H1 (cell line): ENCODE data around the gene NFE2L2. TPM values are rescaled to one million over a fixed set of nuclear protein-coding genes. Genes with fewer than 3 reads are reported as not detected.
A peak's percentile ranks its signal among the peaks of the same experiment; 100 is the strongest.

Source experiments
- CTCF ChIA-PET: fragments of 300-600 bp; sonication (Branson Sonifier 250); formaldehyde crosslinking; loops from one replicate; lab custom pipeline; 2021; ENCODE audit not compliant: partially characterized antibody; lab: Charles Lee
- POLR2A ChIA-PET: fragments of 300-600 bp; sonication (Branson Sonifier 250); formaldehyde crosslinking; loops from one replicate; lab custom pipeline; 2021; ENCODE audit warnings: inconsistent platforms; ENCODE audit not compliant: partially characterized antibody; lab: Charles Lee
- DNase-seq, 2 experiments: peaks; one replicate each; pipeline versions ENCODE4 v3.0.0 to v3.0.0-alpha.2; 2010 to 2022; ENCODE audit warnings: low spot score in 2 of 2, low read depth in 1 of 2, mixed read lengths in 1 of 2
- FAIRE-seq: peaks from 2 replicates; lab custom pipeline; 2011; peaks lifted over from hg19 to GRCh38; lab: Jason Lieb, UNC
- H2AFZ ChIP-seq: 2 replicates; pipeline ENCODE4 v1.8.1; 2012; ENCODE audit warnings: low read length, inconsistent platforms
- H2AK5ac ChIP-seq: 2 replicates; pipeline ENCODE4 v1.6.1; 2013; ENCODE audit warnings: low read depth, low read length
- H2BK120ac ChIP-seq: replicated peaks from 2 replicates; pipeline ENCODE3; 2013; ENCODE audit warnings: low read depth, low read length, inconsistent platforms
- H2BK12ac ChIP-seq: 2 replicates; pipeline ENCODE4 v1.6.1; 2013; ENCODE audit warnings: low read depth, low read length
- H2BK15ac ChIP-seq: 2 replicates; pipeline ENCODE4 v1.6.1; 2013; ENCODE audit warnings: low read length
- H2BK20ac ChIP-seq: 2 replicates; pipeline ENCODE4 v1.6.1; 2013; ENCODE audit warnings: low read length
- H2BK5ac ChIP-seq: 2 replicates; pipeline ENCODE4 v1.6.1; 2013; ENCODE audit warnings: low read depth, low read length
- H3K14ac ChIP-seq: 2 replicates; pipeline ENCODE4 v1.6.1; 2013; ENCODE audit warnings: inconsistent platforms; ENCODE audit not compliant: insufficient read length
- H3K18ac ChIP-seq: 2 replicates; pipeline ENCODE4 v1.6.1; 2013; ENCODE audit warnings: low read length; ENCODE audit errors: extremely low read depth
- H3K23ac ChIP-seq: 2 replicates; pipeline ENCODE4 v1.6.1; 2013; ENCODE audit warnings: inconsistent platforms; ENCODE audit not compliant: insufficient read length
- H3K23me2 ChIP-seq: 2 replicates; pipeline ENCODE4 v1.6.1; 2013; ENCODE audit warnings: low read depth, low read length
- H3K27ac ChIP-seq: 2 replicates; pipeline ENCODE4 v1.6.1; 2011; ENCODE audit warnings: low read depth, low read length, inconsistent platforms
- H3K27me3 ChIP-seq, 4 experiments: replicated peaks in 1 of 4; 1 replicate in 1 of 4; 2 replicates in 3 of 4; pipeline versions ENCODE4 v1.6.1 to v1.8.1; 2011 to 2013; ENCODE audit warnings: low read length in 3 of 4, mild to moderate bottlenecking in 3 of 4, inconsistent platforms in 2 of 4, mixed read lengths in 2 of 4, moderate library complexity in 1 of 4; ENCODE audit not compliant: control insufficient read depth in 3 of 4, insufficient read depth in 3 of 4; ENCODE audit errors: extremely low read depth in 1 of 4
- H3K36me3 ChIP-seq, 4 experiments: 2 replicates each; pipeline versions ENCODE4 v1.6.1 to v1.8.1; 2011 to 2013; ENCODE audit warnings: mild to moderate bottlenecking in 4 of 4, low read length in 3 of 4, moderate library complexity in 2 of 4, control low read depth in 1 of 4, inconsistent platforms in 1 of 4; ENCODE audit not compliant: insufficient read depth in 4 of 4, control insufficient read depth in 2 of 4
- H3K4ac ChIP-seq: replicated peaks from 2 replicates; pipeline ENCODE3; 2013; ENCODE audit warnings: low read length, low read depth, mixed read lengths, inconsistent platforms; ENCODE audit not compliant: insufficient read length
- H3K4me1 ChIP-seq, 4 experiments: replicated peaks in 1 of 4; 1 replicate in 1 of 4; 2 replicates in 3 of 4; pipeline versions ENCODE4 v1.6.1 to v1.8.1; 2011 to 2013; ENCODE audit warnings: low read length in 3 of 4, inconsistent platforms in 2 of 4, mixed read lengths in 1 of 4; ENCODE audit not compliant: insufficient read depth in 4 of 4, control insufficient read depth in 3 of 4
- H3K4me2 ChIP-seq, 2 experiments: 2 replicates each; pipeline versions ENCODE4 v1.6.1 to v1.8.1; 2011 to 2013; ENCODE audit warnings: low read depth in 2 of 2, low read length in 2 of 2, control low read depth in 1 of 2, inconsistent platforms in 1 of 2, mild to moderate bottlenecking in 1 of 2; ENCODE audit not compliant: insufficient read depth in 1 of 2
- H3K4me3 ChIP-seq, 4 experiments: fragments of 200-600, 300-600 bp in 1 of 4; sonication (generic), shearing (Covaris generic), sonication (Bioruptor Twin) in 1 of 4; 2 replicates each; pipeline versions ENCODE4 v1.5.1 to v1.8.1; 2011 to 2016; ENCODE audit warnings: low read length in 4 of 4, low read depth in 3 of 4, control low read depth in 2 of 4, inconsistent platforms in 2 of 4, mild to moderate bottlenecking in 2 of 4, mixed read lengths in 1 of 4, moderate library complexity in 1 of 4; ENCODE audit not compliant: insufficient read depth in 2 of 4; ENCODE audit errors: extremely low read depth in 1 of 4
- H3K56ac ChIP-seq: replicated peaks from 2 replicates; pipeline ENCODE3; 2013; ENCODE audit warnings: low read depth, mild to moderate bottlenecking, mixed read lengths, low read length, inconsistent platforms; ENCODE audit not compliant: insufficient read length
- H3K79me1 ChIP-seq: 2 replicates; pipeline ENCODE4 v1.6.1; 2013; ENCODE audit warnings: low read depth, low read length, control low read depth
- H3K79me2 ChIP-seq, 2 experiments: 2 replicates each; pipeline versions ENCODE4 v1.6.1 to v1.8.1; 2012 to 2013; ENCODE audit warnings: low read length in 2 of 2, mild to moderate bottlenecking in 2 of 2, inconsistent platforms in 1 of 2; ENCODE audit not compliant: insufficient read depth in 2 of 2, control insufficient read depth in 1 of 2
- H3K9ac ChIP-seq, 4 experiments: replicated peaks in 1 of 4; 1 replicate in 1 of 4; 2 replicates in 3 of 4; pipeline versions ENCODE4 v1.6.1 to v1.8.1; 2011 to 2013; ENCODE audit warnings: low read depth in 3 of 4, low read length in 3 of 4, control low read depth in 2 of 4, mild to moderate bottlenecking in 2 of 4, moderate library complexity in 2 of 4, inconsistent platforms in 1 of 4; ENCODE audit errors: extremely low read depth in 1 of 4
- H3K9me3 ChIP-seq, 2 experiments: 2 replicates each; pipeline versions ENCODE4 v1.6.1 to v1.8.1; 2012 to 2013; ENCODE audit warnings: mild to moderate bottlenecking in 2 of 2, moderate library complexity in 2 of 2, control low read depth in 1 of 2, inconsistent platforms in 1 of 2, low read depth in 1 of 2, low read length in 1 of 2, mixed read lengths in 1 of 2; ENCODE audit not compliant: insufficient read depth in 2 of 2
- H4K20me1 ChIP-seq, 2 experiments: replicated peaks in 1 of 2; 2 replicates each; pipeline versions ENCODE3 to v1.8.1; 2011 to 2013; ENCODE audit warnings: inconsistent platforms in 2 of 2, low read length in 2 of 2, mild to moderate bottlenecking in 1 of 2; ENCODE audit not compliant: insufficient read depth in 2 of 2, control insufficient read depth in 1 of 2
- H4K5ac ChIP-seq: 2 replicates; pipeline ENCODE4 v1.6.1; 2013; ENCODE audit warnings: low read length, low read depth, mixed read lengths, inconsistent platforms; ENCODE audit not compliant: insufficient read length
- H4K8ac ChIP-seq: 2 replicates; pipeline ENCODE4 v1.8.0; 2013; ENCODE audit warnings: mild to moderate bottlenecking, moderate library complexity, low read length, inconsistent platforms; ENCODE audit not compliant: insufficient read depth; ENCODE audit errors: extremely low read depth
- H4K91ac ChIP-seq: replicated peaks from 2 replicates; pipeline ENCODE3; 2013; ENCODE audit warnings: low read length, mixed read lengths, inconsistent platforms; ENCODE audit not compliant: insufficient read length
- ATF2 ChIP-seq: IDR thresholded peaks from 2 replicates; pipeline ENCODE4 v1.6.1; 2012; ENCODE audit warnings: low read length, inconsistent platforms
- CBX8 ChIP-seq: fragments of 300-800, 300-1000 bp; sonication (generic); IDR thresholded peaks from 2 replicates; pipeline ENCODE4 v1.7.1; 2016; ENCODE audit warnings: low read depth, low read length, borderline replicate concordance
- MAFK ChIP-seq: IDR thresholded peaks from 2 replicates; pipeline ENCODE4 v1.6.1; 2012; ENCODE audit warnings: low read depth, mild to moderate bottlenecking, improper control_type of control experiment, low read length
- RBBP5 ChIP-seq: IDR thresholded peaks from 2 replicates; pipeline ENCODE4 v1.7.1; 2012; ENCODE audit warnings: low read depth, mild to moderate bottlenecking, inconsistent platforms, low read length, moderate library complexity, borderline replicate concordance
- RXRA ChIP-seq: IDR thresholded peaks from 2 replicates; pipeline ENCODE4 v1.6.1; 2011; ENCODE audit warnings: low read depth, mild to moderate bottlenecking, low read length, moderate library complexity; ENCODE audit not compliant: insufficient read depth
- SAP30 ChIP-seq: fragments of 300-600 bp; sonication (generic); IDR thresholded peaks from 2 replicates; pipeline ENCODE4 v1.7.1; 2012; ENCODE audit warnings: low read length, moderate library complexity, mild to moderate bottlenecking, inconsistent platforms; ENCODE audit not compliant: insufficient read depth, insufficient replicate concordance
- SRF ChIP-seq: IDR thresholded peaks from 2 replicates; pipeline ENCODE4 v1.6.1; 2011; ENCODE audit warnings: mild to moderate bottlenecking, low read depth, low read length, moderate library complexity
- TEAD4 ChIP-seq: IDR thresholded peaks from 2 replicates; pipeline ENCODE4 v1.6.1; 2012; ENCODE audit warnings: low read depth, low read length, inconsistent platforms, mixed read lengths
- USF2 ChIP-seq: IDR thresholded peaks from 2 replicates; pipeline ENCODE4 v1.6.1; 2011; ENCODE audit warnings: low read length, improper control_type of control experiment
- ZNF274 ChIP-seq: IDR thresholded peaks from 2 replicates; pipeline ENCODE4 v1.7.0; 2012; ENCODE audit warnings: low read length, borderline replicate concordance; ENCODE audit errors: extremely low read depth
- WGBS, 2 experiments: shearing (Covaris generic) in 1 of 2; methylation state at CpG; one replicate each; pipeline versions ENCODE4 v1.1.6 to v1.1.7; 2013 to 2015; ENCODE audit warnings: low lambda C conversion rate in 2 of 2, mixed read lengths in 2 of 2, inconsistent platforms in 1 of 2, low coverage in 1 of 2, missing lambda C conversion rate in 1 of 2; ENCODE audit not compliant: insufficient replicate concordance in 2 of 2, insufficient coverage in 1 of 2, insufficient read length in 1 of 2; ENCODE audit errors: extremely low coverage in 1 of 2, missing lambda C conversion rate in 1 of 2; 5-methylcytosine and 5-hydroxymethylcytosine counted together
- polyA plus RNA-seq, 7 experiments: library from polyadenylated mRNA; depleted of rRNA in 3 of 7; stranded (reverse) in 5 of 7; unstranded in 2 of 7; fragments of >200 nt in 5 of 7; fragments of 200-250 nt in 2 of 7; gene quantifications; 1 replicate in 5 of 7; 2 replicates in 1 of 7; 4 replicates in 1 of 7; pipeline versions ENCODE4 v1.2.1 to v1.2.3, GENCODE V29; 2011 to 2013; ENCODE audit warnings: missing spikeins in 2 of 7, mixed read lengths in 2 of 7
- total RNA-seq: library from RNA; stranded (reverse); fragmentation: NEBNext Ultra II Directional; extraction: Animal tissue kit (Norgen Biotek cat#: 25700); gene quantifications from 2 replicates; pipeline ENCODE4 v1.2.1, GENCODE V29; 2021

NFE2L2 gene
- total and polyA plus RNA-seq, 2 of the 8 experiments (the other 6 are each of a cell fraction or from before 2014, with no cell fraction given), result 33.2 to 34.5 TPM

GRCh38 chr2:177313162-177313781 is 48.7 kb upstream of the NFE2L2 start:
- H2BK20ac ChIP-seq, result no peak overlapping the region
- no peak overlapping the region for H2AK5ac ChIP-seq
- peak overlapping the region; percentile 76 for H2BK120ac ChIP-seq
- no peak overlapping the region for H3K14ac ChIP-seq
- H3K4me2 ChIP-seq, result no peak overlapping the region
- H3K56ac ChIP-seq, result no peak overlapping the region
- ChIA-PET CTCF (interaction anchor here (0.8 to 2.8 kb wide), 6 partner anchors 20 to 446 kb away, joined by 3 to 17 read pairs (median 4); partner anchors contain the start of gene NFE2L2), POLR2A (interaction anchor here (3.9 kb wide), 1 partner anchor 49 kb away, joined by 16 read pairs; the partner anchor contains the start of gene NFE2L2)
- H2BK12ac ChIP-seq, result no peak overlapping the region
- H2BK5ac ChIP-seq, result 0 out of 2 replicates have a peak overlapping the region, but pooled peaks have one; percentile 1
- no peak overlapping the region for H3K18ac ChIP-seq
- H4K91ac ChIP-seq, result no peak overlapping the region
- DNase-seq, result no peak
- H3K9me3 ChIP-seq, result no peaks in the 10 kb centered on the region
- H3K9ac ChIP-seq, result no peak overlapping the region
- H3K23ac ChIP-seq, result no peak overlapping the region
- H3K27me3 ChIP-seq, result no peaks in the 10 kb centered on the region
- H3K79me1 ChIP-seq, result no peaks in the 10 kb centered on the region
- H2AFZ ChIP-seq, result no peak overlapping the region
- no peak overlapping the region for H3K27ac ChIP-seq
- H3K36me3 ChIP-seq, result no peaks in the 10 kb centered on the region
- H4K5ac ChIP-seq, result peak overlapping the region; percentile 57
- no peaks in the 10 kb centered on the region for H3K23me2 ChIP-seq
- WGBS, 2 experiments, result 84% methylated on average over 2 of the region's 2 CpGs; no CpG with 5 or more reads in 1 of the 2 experiments
- H2BK15ac ChIP-seq, result no peak overlapping the region
- no peak overlapping the region for H3K4ac ChIP-seq
- H3K4me1 ChIP-seq, result peaks cover 0 to 5% (median 2%) of the 10 kb centered on the region in 4 experiments; a peak in 3 of 7 replicates
- no peak overlapping the region for H4K8ac ChIP-seq
- H3K4me3 ChIP-seq, result no peak overlapping the region
- no peaks in the 10 kb centered on the region for H4K20me1 ChIP-seq
- H3K79me2 ChIP-seq, result no peaks in the 10 kb centered on the region
- FAIRE-seq, result no peak
- TF ChIP-seq SAP30, result no peak
- no peak for TF ChIP-seq ATF2
- no peak for TF ChIP-seq RXRA
- no peak for TF ChIP-seq MAFK
- no peak for TF ChIP-seq USF2
- no peak for TF ChIP-seq ZNF274
- TF ChIP-seq SRF, result no peak
- TF ChIP-seq TEAD4, result no peak
- TF ChIP-seq RBBP5, result no peak
- no peak for TF ChIP-seq CBX8
